DND-41 (cell line): ENCODE results near the gene ANGPTL1.

ENCODE experiments used
- ATAC-seq: fragments of 200-7000 bp; cut with Tn5 transposase; 3 replicates; pipeline ENCODE4 v1.9.1; 2021; ENCODE audit warnings: low read depth; ENCODE audit not compliant: insufficient read depth
- DNase-seq: peaks from one replicate; pipeline ENCODE4 v3.0.0-alpha.2; 2020
- H2AFZ ChIP-seq: 2 replicates; pipeline ENCODE4 v1.6.0; 2012; ENCODE audit warnings: low read depth, low read length
- H3K27ac ChIP-seq: 2 replicates; pipeline ENCODE4 v1.5.1; 2012; ENCODE audit warnings: low read length, inconsistent platforms
- H3K27me3 ChIP-seq: fragments of 200-600 bp; sonication (generic); 2 replicates; pipeline ENCODE4 v1.6.0; 2012; ENCODE audit warnings: low read length, mild to moderate bottlenecking, inconsistent platforms; ENCODE audit not compliant: insufficient read depth, poor library complexity
- H3K36me3 ChIP-seq: 2 replicates; pipeline ENCODE4 v1.5.1; 2012; ENCODE audit warnings: low read length, inconsistent platforms; ENCODE audit not compliant: insufficient read depth
- H3K4me1 ChIP-seq: 2 replicates; pipeline ENCODE4 v1.5.1; 2012; ENCODE audit warnings: mild to moderate bottlenecking, low read length; ENCODE audit not compliant: insufficient read depth
- H3K4me2 ChIP-seq: 2 replicates; pipeline ENCODE4 v1.6.0; 2012; ENCODE audit warnings: mild to moderate bottlenecking, moderate library complexity, low read length, inconsistent platforms; ENCODE audit not compliant: insufficient read depth
- H3K4me3 ChIP-seq, 2 experiments: fragments of 200-600 bp in 1 of 2; shearing (Covaris generic) in 1 of 2; 2 replicates each; pipeline ENCODE4 v1.5.1; 2012 to 2016; ENCODE audit warnings: inconsistent platforms in 2 of 2, low read length in 2 of 2, mild to moderate bottlenecking in 2 of 2, low read depth in 1 of 2, moderate library complexity in 1 of 2
- H3K79me2 ChIP-seq: 2 replicates; pipeline ENCODE4 v1.6.0; 2012; ENCODE audit warnings: low read length, inconsistent platforms; ENCODE audit not compliant: insufficient read depth
- H3K9ac ChIP-seq: 2 replicates; pipeline ENCODE4 v1.6.0; 2012; ENCODE audit warnings: low read depth, mild to moderate bottlenecking, inconsistent platforms, low read length, moderate library complexity
- H3K9me3 ChIP-seq: 2 replicates; pipeline ENCODE4 v1.5.1; 2012; ENCODE audit warnings: low read length, moderate library complexity, mild to moderate bottlenecking, inconsistent platforms; ENCODE audit not compliant: insufficient read depth, severe bottlenecking
- H4K20me1 ChIP-seq: 2 replicates; pipeline ENCODE4 v1.6.0; 2012; ENCODE audit warnings: low read length; ENCODE audit not compliant: insufficient read depth
- CTCF ChIP-seq: IDR thresholded peaks from 2 replicates; pipeline ENCODE4 v1.5.1; 2012; ENCODE audit warnings: borderline replicate concordance, low read length, moderate library complexity, mild to moderate bottlenecking; ENCODE audit not compliant: poor library complexity, severe bottlenecking; ENCODE audit errors: extremely low read depth
- EZH2 ChIP-seq: IDR thresholded peaks from 3 replicates; pipeline ENCODE4 v1.6.1; 2012; ENCODE audit warnings: borderline replicate concordance, low read depth, mild to moderate bottlenecking, moderate library complexity, low read length, inconsistent platforms; ENCODE audit not compliant: severe bottlenecking

The ANGPTL1 gene

DNA sequence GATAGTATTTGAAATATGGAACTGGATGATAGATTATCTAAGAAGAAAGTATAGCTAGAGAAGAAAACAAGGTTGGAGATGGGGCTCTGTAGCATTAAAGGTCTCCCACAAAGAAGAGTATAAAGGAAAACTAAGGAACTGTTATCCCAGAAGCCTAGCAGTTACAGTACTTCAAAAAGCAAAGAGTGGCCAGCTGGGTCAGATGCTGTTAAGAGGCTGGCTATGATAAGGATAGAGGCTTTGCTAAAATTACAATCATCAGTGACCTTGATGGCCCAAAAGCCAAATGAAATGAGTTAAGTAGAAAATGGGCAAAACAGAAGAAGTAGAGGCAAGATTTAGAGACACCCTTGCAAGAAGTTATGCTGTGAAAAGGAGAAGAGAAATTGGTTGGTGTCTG lies 25.1 kb upstream of the ANGPTL1 start:
- no peak for ATAC-seq

DNA sequence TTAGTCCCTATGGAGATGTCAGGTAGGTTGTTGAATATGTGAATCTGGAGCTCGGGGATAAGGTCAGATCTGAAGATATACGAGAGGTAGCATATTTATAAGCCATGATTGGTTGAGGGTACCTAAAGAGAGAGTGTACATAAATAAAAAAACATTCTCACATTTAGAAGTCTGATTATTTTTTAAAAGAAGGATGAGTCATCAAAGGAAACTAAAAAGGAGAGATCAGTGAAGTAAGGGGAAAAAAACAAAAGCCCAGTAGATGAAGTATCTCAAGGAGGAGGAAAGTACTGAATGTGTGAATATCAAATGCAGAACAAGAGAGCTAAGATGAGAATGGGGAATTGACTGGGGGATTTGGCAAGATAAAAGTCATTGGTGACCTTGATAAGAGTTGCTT lies 15.7 kb upstream of the ANGPTL1 start:
- Histone ChIP-seq H3K4me1 (no peaks in the 10 kb centered on the region), H3K9ac (no peak overlapping the region), H4K20me1 (no peaks in the 10 kb centered on the region), H3K4me2 (no peak overlapping the region), H3K9me3 (no peaks in the 10 kb centered on the region), H3K27me3 (no peaks in the 10 kb centered on the region), H3K79me2 (no peaks in the 10 kb centered on the region), H2AFZ (no peak overlapping the region), H3K4me3 (no peak overlapping the region), H3K36me3 (peaks cover 16% of the 10 kb centered on the region; the same call in 1 of the 2 replicates), H3K27ac (no peak overlapping the region)
- ATAC-seq (no peak), DNase-seq (no peak)
- no peak for TF ChIP-seq EZH2
- no peak for TF ChIP-seq CTCF

More for the DNA sequence above, 25.1 kb upstream of the ANGPTL1 start:
- no peaks in the 10 kb centered on the region; the same call in 1 of the 2 replicates for H3K4me1 ChIP-seq
- no peak overlapping the region for H2AFZ ChIP-seq
- no peak for DNase-seq
- H3K27me3 ChIP-seq = no peaks in the 10 kb centered on the region
- H3K4me2 ChIP-seq = no peak overlapping the region
- H3K79me2 ChIP-seq = no peaks in the 10 kb centered on the region
- H3K36me3 ChIP-seq = peaks cover 20% of the 10 kb centered on the region
- no peaks in the 10 kb centered on the region for H4K20me1 ChIP-seq
- no peak for TF ChIP-seq CTCF
- TF ChIP-seq EZH2 = no peak
- H3K4me3 ChIP-seq = no peak overlapping the region
- no peaks in the 10 kb centered on the region for H3K9me3 ChIP-seq
- no peak overlapping the region for H3K9ac ChIP-seq
- no peak overlapping the region for H3K27ac ChIP-seq

DNA sequence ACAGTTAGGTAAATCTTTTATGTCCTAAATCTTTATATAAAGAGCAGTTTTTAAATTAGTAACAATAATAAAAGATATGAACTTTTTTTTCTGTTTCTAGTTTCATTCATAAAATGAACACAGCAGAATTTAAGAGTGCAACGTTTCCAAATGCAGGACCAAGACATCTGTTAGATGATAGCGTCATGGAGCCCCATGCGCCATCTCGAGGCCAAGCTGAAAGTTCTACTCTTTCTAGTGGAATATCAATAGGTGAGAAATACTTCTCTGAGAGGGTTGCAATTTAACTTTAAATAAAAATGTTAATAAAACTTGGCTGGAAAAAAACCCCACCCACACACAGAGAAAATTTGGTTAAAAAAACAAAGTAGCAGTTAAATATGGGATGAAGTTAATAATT lies 15.0 kb upstream of the ANGPTL1 start:
- H3K36me3 ChIP-seq = peaks cover 16% of the 10 kb centered on the region; the same call in 1 of the 2 replicates
- H3K9me3 ChIP-seq = no peaks in the 10 kb centered on the region
- no peak overlapping the region for H3K4me3 ChIP-seq
- H4K20me1 ChIP-seq = no peaks in the 10 kb centered on the region
- no peak for TF ChIP-seq CTCF
- TF ChIP-seq EZH2 = no peak
- no peak for ATAC-seq
- H3K79me2 ChIP-seq = no peaks in the 10 kb centered on the region
- H2AFZ ChIP-seq = no peak overlapping the region
- H3K27me3 ChIP-seq = no peaks in the 10 kb centered on the region
- H3K27ac ChIP-seq = no peak overlapping the region
- no peak for DNase-seq
- H3K4me1 ChIP-seq = no peaks in the 10 kb centered on the region
- no peak overlapping the region for H3K4me2 ChIP-seq
- no peak overlapping the region for H3K9ac ChIP-seq

DNA sequence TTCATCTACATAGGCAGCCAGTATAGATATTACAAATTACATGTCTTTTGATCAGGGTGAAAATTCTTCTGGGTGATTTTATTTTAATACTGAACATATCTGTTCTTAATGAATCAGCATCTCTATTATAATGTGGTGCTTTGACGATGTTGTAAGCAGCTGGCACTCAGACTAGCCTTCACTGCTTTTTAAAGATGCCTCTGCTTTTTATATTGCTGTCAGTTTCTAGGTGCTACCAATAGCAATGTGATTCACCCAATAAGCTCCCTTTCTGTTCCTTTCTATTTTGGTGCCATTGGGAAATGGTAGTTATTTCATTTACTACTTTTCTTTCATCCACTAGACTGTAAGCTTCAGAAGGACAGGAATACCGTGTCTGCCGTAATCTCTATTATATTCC lies 11.1 kb upstream of the ANGPTL1 start:
- Histone ChIP-seq H3K4me3 (no peak overlapping the region), H3K27ac (no peak overlapping the region), H3K9me3 (no peaks in the 10 kb centered on the region), H3K4me1 (no peaks in the 10 kb centered on the region), H3K36me3 (peaks cover 10% of the 10 kb centered on the region; the same call in 1 of the 2 replicates), H4K20me1 (no peaks in the 10 kb centered on the region), H3K79me2 (no peaks in the 10 kb centered on the region), H3K27me3 (no peaks in the 10 kb centered on the region), H3K4me2 (no peak overlapping the region), H3K9ac (no peak overlapping the region), H2AFZ (no peak overlapping the region)
- TF ChIP-seq CTCF (no peak), EZH2 (no peak)
- DNase-seq = no peak
- ATAC-seq = no peak
